SK-N-MC (cell line): ENCODE data around the gene CPT1C.

Source experiments
- EZH2 ChIP-seq: fragments of 200-600 bp; sonication (generic); IDR thresholded peaks from one replicate; pipeline ENCODE4 v1.6.1; 2017; ENCODE audit warnings: antibody characterized with exemption
- POLR2AphosphoS5 ChIP-seq: IDR thresholded peaks from 2 replicates; pipeline ENCODE4 v1.6.1; 2012; ENCODE audit warnings: mild to moderate bottlenecking, low read depth, low read length, borderline replicate concordance

DNA sequence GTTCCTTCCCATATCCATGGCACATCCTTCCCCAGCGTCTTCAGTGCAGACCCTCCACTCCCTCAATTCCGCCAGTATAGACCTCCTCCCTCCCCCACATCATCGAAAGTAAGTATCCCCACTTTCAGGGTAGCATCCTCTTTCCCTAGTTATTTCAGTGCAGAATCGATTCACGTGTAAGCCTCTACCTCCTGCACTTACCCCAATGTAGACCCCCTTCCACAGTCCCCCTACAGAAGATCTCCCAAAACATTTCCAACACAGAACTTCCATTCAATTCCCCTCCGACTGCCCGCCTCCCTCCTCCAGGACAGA is 25.9 kb upstream of the CPT1C start:
- TF ChIP-seq EZH2, result no peak
- no peak for TF ChIP-seq POLR2AphosphoS5
